HG02981 (cell line): ENCODE results near the gene BLMH.
"Not testable (repeated sequence)": the region's sequence is repeated elsewhere in the genome, so short reads cannot be mapped to it uniquely, and the experiment has no call there.

ENCODE experiments used
- ATAC-seq: cut with Tn5 transposase; IDR thresholded peaks from one replicate; pipeline ENCODE4 v1.9.1; 2021; ENCODE audit warnings: mild to moderate bottlenecking, moderate library complexity; ENCODE audit not compliant: unreplicated experiment

BLMH gene

DNA sequence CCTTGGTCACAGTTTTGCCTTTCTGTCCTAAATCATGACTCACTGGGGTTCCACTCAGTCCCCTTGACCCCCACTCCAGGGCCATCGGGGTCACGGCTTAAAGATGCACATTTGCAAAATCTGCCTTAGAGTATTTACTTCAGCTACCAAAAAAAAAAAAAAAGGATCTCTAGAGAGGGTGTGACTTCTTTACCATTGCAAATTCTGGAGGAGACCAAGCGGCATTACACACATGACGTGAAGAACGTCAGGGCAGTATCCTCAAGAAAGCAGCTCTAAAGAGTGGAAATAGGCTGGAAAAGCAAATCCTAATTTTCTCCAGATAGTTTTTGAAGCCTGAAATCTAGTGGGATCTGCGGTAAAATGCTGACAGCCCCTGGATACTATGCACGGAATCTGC lies 81.8 kb downstream of the BLMH start:
- ATAC-seq, result no peak

DNA sequence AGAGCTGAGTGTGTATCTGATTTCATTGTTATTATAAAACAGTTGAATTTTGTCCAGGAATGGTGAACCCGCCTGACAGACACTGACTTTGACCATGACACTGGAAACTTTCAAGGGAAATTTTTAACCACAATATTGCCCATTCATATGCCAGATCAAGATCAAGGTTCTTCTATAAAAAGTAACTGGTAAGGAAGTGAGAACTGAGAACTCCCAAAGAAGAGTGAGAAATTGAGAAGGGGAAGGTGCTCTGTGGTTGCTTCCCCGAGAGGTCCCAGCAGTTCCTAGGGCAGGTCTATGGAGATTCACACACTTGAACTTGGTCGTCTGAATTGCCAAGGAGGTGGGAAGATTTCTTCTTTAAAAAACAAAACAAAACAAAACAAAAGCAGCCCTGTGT lies 83.5 kb downstream of the BLMH start:
- no peak for ATAC-seq

DNA sequence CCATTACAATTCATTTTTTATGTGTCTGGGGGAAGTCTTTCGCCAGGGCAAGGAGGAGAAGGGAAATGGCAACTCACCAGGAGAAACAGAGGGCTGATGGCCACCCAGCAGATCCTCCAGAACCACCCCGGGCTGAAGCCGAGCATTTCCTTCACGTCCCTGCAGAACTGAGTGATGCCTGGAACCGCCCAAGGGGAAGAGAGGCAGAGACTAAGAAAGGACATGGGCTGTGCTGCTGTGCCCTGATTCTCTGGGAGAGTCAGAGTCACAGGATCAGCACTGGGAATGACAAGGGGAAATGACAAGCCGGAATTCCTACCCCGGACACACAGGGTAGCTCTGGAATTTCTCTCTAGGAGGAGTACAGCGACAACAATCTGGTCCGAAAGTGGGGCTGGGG lies 84.1 kb downstream of the BLMH start:
- no peak for ATAC-seq

DNA sequence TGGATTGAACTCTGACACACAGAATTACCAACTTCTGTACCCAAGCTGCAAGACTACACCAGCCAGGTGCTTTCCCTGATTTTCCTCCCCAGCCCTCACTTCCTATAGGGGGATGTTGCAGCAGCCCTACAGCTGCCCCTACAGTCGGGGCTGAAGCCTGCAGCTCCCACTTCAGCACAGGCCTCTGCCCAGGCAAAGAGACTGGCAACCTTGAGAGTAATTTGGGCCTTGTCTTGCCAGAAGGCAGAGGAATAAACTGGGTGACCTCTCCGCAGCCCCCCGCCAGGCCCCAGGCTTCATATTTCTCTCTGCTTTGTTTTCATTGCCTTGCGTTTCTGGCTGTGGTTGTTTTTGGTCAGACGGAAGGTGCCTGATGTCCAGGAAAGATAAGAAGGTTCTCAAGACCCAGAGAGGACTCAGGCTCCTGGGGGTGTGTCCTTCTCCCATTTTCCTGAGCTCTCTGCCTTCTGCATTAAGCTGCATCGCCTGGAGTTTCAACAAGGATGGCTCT lies 88.2 kb downstream of the BLMH start:
- ATAC-seq, result no peak

DNA sequence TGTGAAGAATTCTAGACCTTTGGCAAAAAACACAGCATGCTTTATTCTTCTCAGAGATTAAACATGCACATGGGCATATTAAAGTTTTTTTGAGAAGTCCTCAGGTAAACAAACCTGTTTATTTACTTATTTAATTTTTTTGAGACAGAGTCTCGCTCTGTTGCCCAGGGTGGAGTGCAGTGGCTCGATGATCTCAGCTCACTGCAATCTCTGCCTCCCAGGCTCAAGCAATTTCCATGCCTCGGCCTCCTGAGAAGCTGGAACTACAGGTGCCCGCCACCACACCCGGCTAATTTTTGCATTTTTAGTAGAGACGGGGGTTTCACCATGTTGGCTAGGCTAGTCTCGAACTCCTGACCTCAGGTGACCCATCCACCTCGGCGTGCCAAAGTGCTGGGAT lies 91.1 kb downstream of the BLMH start:
- ATAC-seq, result not testable (repeated sequence)

DNA sequence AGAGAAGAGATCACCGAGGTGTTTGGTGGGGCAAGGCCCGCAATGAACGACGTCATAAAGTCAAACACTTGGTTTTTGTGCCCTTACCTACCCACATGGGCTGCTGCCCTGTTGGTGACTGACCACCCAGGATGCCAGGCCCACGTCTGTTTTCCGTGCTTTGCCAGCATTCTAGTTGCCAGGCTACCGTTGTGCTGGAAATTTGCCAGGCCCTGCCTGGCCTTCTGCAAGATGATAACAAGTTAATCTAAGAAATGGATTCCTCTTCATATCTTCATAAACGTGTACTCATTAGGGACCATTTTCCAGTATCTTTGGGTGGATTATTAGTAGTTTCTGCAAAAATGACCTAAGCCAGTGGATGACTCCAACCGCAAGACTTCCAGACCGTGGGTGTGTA lies 91.6 kb downstream of the BLMH start:
- ATAC-seq, result no peak

DNA sequence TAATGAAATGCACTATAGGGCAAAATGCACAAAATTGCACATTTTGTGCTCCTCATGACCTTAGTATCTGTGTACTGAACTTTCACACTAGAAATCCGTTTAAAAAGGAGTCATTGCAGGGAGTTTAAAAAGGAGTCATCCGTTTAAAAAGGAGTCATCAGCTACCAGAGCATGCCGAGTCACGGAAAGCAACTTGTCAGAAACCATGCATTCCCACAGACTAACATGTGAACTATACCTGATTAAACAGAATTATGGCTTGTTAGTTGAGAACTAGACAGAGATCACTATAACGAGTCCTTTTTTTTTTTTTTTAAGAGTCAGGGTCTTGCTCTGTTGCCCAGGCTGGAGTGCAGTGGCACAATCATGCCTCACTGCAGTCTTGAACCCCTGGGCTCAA lies 92.1 kb downstream of the BLMH start:
- no peak for ATAC-seq
